ENCODE data around the gene RPP21.

DNA sequence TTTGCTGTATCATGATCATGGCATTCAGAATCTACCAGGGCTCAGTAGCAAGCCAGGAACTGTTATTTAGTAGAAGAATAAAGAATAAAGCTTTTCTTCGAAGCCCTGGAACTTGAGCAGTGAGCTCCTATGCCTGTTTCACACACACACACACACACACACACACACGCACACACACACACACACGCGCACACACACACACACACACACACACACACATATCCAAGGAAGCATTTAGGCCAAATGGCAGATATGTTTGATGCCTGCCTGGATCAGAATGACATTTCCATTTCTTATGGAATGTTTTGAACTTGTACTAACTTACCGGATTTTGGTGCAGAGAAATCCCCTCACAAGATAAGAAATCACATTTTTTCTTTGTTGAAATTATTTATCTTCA lies 35.5 kb downstream of the RPP21 start:
- TF ChIP-seq, protein P1, sequence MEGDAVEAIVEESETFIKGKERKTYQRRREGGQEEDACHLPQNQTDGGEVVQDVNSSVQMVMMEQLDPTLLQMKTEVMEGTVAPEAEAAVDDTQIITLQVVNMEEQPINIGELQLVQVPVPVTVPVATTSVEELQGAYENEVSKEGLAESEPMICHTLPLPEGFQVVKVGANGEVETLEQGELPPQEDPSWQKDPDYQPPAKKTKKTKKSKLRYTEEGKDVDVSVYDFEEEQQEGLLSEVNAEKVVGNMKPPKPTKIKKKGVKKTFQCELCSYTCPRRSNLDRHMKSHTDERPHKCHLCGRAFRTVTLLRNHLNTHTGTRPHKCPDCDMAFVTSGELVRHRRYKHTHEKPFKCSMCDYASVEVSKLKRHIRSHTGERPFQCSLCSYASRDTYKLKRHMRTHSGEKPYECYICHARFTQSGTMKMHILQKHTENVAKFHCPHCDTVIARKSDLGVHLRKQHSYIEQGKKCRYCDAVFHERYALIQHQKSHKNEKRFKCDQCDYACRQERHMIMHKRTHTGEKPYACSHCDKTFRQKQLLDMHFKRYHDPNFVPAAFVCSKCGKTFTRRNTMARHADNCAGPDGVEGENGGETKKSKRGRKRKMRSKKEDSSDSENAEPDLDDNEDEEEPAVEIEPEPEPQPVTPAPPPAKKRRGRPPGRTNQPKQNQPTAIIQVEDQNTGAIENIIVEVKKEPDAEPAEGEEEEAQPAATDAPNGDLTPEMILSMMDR (IDR thresholded peaks at IDR 0.05), result no peak
- TF ChIP-seq POLR2A (IDR thresholded peaks at IDR 0.05) (no peak), POLR2AphosphoS5 (IDR thresholded peaks at IDR 0.05) (no peak)

Data from transverse colon (tissue), 4 donors.